Measurements from ENCODE around the gene MESP2.

MESP2 gene

GRCh38 chr15:89774492-89774891 is 1.6 kb upstream of the MESP2 start:
- POLR2A ChIA-PET (ENCODE audit: low non-redundant PET) = no interaction called here
- CTCF ChIA-PET = interaction anchor here (1.0 to 1.6 kb wide), 3 partner anchors 13 to 114 kb away, joined by 3 to 4 read pairs (median 3); no protein-coding TSS in a partner anchor
- no peak overlapping the region for H3K27ac ChIP-seq
- TF ChIP-seq CTCF (conservative IDR thresholded peaks at IDR 0.05; ENCODE audit: low read depth) = no peak
- DNase-seq (ENCODE audit: low spot score) = peak; percentile 41

- no peak for DNase-seq (ENCODE audit: low spot score)
- ChIA-PET POLR2A (ENCODE audit: low non-redundant PET) (no interaction called here), CTCF (interaction anchor here (0.7 to 1.6 kb wide), 4 partner anchors 14 to 438 kb away, joined by 3 to 4 read pairs (median 4); no protein-coding TSS in a partner anchor)
- peak overlapping the region; percentile 60 for H3K27ac ChIP-seq
- TF ChIP-seq CTCF (conservative IDR thresholded peaks at IDR 0.05; ENCODE audit: low read depth) = no peak
Observed at GRCh38 chr15:89775815-89776214, 317 bp upstream of the MESP2 start.

- ChIA-PET POLR2A (ENCODE audit: low non-redundant PET) (no interaction called here), CTCF (no interaction called here)
- peak overlapping the region; percentile 60; the same call in 1 of the 2 replicates for H3K27ac ChIP-seq
- TF ChIP-seq CTCF (conservative IDR thresholded peaks at IDR 0.05; ENCODE audit: low read depth) = no peak
- no peak for DNase-seq (ENCODE audit: low spot score)
Observed at GRCh38 chr15:89777073-89777751, 1.1 kb downstream of the MESP2 start.

- DNase-seq (ENCODE audit: low spot score) = no peak
- CTCF ChIA-PET = interaction anchor here (0.5 to 0.6 kb wide), 3 partner anchors 17 to 227 kb away, joined by 3 to 10 read pairs (median 5); no protein-coding TSS in a partner anchor
- peak overlapping the region; percentile 23 for H3K27ac ChIP-seq
- TF ChIP-seq CTCF (conservative IDR thresholded peaks at IDR 0.05; ENCODE audit: low read depth) = no peak
- POLR2A ChIA-PET (ENCODE audit: low non-redundant PET) = no interaction called here
Observed at GRCh38 chr15:89777782-89778380, 1.7 kb downstream of the MESP2 start.

- ChIA-PET POLR2A (ENCODE audit: low non-redundant PET) (no interaction called here), CTCF (no interaction called here)
- H3K27ac ChIP-seq = peak overlapping the region; percentile 23
- no peak for TF ChIP-seq CTCF (conservative IDR thresholded peaks at IDR 0.05; ENCODE audit: low read depth)
- no peak for DNase-seq (ENCODE audit: low spot score)
Observed at GRCh38 chr15:89778861-89779260, 2.7 kb downstream of the MESP2 start.

GRCh38 chr15:89780601-89781000 is 4.5 kb downstream of the MESP2 start:
- H3K27ac ChIP-seq = peak overlapping the region; percentile 74
- ChIA-PET CTCF (interaction anchor here (1.0 kb wide), 1 partner anchor 19 kb away, joined by 3 read pairs; no protein-coding TSS in a partner anchor), POLR2A (ENCODE audit: low non-redundant PET) (no interaction called here)
- no peak for TF ChIP-seq CTCF (conservative IDR thresholded peaks at IDR 0.05; ENCODE audit: low read depth)
- no peak for DNase-seq (ENCODE audit: low spot score)
